GM18499 (cell line): Measurements from ENCODE around the gene SGIP1.
"Not testable (repeated sequence)": the region's sequence is repeated elsewhere in the genome, so short reads cannot be mapped to it uniquely, and the experiment has no call there.

Experiments
- ATAC-seq: cut with Tn5 transposase; IDR thresholded peaks from one replicate; pipeline ENCODE4 v1.9.1; 2021; ENCODE audit warnings: moderate number of reproducible peaks; ENCODE audit not compliant: insufficient read depth, unreplicated experiment

The SGIP1 gene

DNA sequence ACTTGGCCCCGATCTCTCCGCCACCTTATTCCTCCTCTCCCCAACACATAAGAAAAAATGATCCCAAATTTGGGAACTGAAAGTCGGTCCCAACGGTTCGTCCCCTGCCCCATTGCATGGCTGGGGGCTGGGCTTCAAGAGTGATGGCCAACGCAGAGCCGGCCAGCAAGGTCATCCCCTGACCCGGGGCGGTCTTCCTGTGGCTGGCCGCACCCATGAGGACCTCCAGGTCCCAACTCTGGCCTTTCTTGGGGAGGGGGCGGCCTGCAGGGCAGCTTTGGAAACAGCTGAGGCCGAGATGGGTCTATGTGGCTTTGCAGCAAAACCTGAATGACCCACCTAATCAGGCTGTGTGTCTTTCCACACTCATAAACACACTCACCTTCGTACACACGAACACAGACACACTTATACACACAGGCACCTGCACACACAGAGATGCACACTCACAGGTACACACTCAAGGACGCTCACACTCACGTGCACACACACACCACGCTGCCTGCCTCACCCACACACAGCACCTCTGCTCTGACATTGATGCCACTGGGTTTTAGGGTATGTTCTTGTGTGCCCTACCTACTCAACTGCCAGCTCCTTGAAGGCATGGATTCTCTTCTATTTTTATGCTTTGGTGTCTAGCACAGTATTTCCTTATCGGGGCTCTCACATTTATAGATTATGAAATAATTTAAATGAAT is 218.9 kb downstream of the SGIP1 start:
- ATAC-seq = no peak

DNA sequence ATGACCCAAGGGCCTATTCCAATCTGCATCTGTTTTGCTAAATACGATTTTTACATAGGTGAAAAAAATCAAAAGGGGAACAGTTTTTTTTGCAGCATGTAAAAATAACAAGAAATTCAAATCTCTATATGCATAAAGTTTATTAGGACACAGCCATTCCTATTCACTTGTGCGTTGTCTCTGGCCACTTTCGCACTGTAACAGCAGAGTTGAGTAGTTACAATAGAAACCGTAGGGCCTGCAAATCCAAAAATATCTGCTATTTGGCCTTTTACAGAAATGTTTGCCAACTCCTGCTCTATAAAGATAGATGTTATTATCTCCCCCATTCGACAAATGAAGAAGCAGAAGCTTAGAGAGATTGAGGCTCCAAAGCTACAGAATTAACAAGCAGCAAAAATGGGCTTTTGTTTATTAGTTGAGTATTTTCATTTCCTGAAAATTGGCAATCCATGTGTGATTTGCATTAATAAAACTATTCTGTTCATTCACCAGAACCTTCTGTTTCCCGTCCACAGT is 223.8 kb downstream of the SGIP1 start:
- ATAC-seq = no peak

DNA sequence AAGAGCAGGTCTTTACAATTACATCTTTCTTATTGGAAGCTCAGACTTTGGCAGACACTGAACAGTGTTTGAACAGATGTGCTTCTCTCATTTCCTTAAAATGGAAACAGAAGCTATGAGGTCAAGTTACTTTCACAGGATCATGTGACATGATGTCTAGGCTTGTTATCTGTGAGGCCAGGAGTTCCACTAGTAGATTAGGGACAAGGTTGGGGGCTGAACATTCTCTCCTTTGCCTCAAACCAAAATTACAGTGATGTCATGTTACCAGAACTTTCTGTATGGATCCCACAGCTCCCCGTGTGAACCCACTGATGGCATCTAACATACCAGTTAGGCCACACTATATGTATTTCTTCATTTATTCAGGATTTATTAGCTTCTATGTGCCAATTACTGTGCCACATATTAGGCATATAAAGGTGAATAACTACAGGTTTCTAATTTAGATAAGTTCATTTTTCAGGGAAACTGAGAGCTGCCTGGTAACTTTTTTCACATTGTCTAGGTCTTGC is 224.3 kb downstream of the SGIP1 start:
- peak; percentile 99 for ATAC-seq

DNA sequence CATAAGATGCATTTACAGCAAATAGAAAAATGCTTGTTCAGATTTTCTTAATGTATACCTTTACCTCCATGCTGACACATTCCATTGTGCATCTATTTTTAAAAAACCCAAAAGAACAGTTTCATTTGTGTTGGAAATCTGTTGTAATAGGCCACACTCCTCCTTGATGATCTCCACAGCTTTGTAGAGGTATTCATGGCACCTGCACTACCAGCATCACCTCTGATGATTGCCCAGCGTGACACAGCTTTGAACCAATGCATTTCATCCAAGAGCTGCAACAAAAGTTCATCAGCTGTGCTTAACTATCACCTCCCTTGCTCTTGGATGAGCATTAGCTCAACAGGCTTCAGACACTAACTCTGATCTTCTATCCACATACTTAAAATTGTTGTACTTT is 226.6 kb downstream of the SGIP1 start:
- ATAC-seq = no peak

DNA sequence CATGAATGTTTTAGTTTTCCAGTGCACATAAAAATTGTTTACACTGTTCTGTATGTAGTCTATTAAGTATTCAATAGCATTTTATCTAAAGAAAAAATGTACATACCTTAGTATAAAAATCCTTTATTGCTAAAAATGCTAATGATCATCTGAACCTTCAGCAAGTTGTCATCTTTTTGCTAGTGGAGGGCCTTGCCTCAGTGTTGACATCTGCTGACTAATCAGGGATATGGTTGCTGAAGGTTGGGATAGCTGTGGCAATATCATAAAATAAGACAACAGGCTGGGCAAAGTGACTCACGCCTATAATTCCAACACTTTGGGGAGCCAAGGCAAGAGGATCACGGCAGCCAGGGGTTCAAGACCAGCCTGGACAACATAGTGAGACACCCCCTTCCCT is 227.3 kb downstream of the SGIP1 start:
- no peak for ATAC-seq

DNA sequence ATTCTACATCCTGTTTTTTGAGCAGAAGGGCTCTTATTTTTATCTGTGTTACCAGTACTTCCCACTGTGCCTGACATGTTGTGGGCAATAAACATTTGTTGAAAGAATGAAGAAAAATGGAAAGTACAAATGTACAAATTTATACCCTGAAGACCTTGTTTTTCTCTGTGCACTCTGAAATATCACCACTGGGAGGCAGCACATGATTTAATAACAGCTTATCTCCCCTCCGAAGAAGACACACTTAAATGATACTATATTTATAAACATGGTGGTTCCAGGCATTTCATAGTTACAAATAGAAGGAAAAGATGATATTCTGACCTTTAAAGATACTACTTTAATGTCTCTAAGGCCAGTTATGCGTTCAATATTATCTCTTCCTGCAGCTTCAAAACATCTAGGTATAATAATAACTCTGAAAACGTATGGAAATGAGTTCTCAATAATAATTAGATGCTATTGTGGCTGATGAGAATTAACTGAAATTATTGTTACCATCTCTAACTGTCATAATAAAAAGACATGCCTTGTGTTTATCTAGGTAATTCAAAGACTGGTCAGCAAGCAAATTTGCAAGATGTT is 231.1 kb downstream of the SGIP1 start:
- no peak for ATAC-seq

DNA sequence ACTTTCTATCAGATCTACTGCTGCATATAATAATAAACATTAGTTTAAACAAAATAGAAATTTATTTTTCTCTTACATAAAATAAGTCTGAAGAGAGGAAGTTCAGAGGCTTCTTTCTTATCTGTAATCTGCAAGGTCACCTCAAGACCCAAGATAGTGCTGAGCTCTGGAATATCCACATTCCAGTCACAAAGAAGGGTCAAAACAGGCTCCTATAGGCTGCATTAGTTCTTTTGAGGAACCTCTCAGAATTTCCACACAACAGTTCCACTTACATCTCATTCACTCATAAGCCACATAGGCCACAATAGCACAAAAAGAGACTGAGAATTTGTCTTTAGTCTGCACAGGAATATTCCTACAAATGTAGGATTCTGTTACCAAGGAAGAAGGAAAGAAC is 233.7 kb downstream of the SGIP1 start:
- no peak for ATAC-seq

DNA sequence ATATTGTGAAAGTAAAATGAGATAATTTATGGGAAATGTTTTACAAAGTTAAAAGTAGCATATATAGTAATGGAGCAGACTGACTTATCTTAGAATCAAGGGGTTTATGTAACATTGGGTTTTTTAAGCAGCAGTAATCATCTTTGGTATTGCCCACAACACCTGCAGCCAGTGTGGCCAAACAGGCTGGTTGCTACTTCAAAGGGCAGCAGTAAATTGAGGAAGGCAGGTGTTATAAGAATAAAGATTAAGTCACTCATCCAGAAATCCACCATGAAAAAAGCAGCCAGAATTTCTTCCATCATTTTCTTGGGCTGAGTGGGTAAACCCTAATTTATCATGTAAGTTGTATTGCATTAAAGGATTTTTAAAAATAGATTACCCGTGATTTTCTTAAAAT is 235.0 kb downstream of the SGIP1 start:
- no peak for ATAC-seq

DNA sequence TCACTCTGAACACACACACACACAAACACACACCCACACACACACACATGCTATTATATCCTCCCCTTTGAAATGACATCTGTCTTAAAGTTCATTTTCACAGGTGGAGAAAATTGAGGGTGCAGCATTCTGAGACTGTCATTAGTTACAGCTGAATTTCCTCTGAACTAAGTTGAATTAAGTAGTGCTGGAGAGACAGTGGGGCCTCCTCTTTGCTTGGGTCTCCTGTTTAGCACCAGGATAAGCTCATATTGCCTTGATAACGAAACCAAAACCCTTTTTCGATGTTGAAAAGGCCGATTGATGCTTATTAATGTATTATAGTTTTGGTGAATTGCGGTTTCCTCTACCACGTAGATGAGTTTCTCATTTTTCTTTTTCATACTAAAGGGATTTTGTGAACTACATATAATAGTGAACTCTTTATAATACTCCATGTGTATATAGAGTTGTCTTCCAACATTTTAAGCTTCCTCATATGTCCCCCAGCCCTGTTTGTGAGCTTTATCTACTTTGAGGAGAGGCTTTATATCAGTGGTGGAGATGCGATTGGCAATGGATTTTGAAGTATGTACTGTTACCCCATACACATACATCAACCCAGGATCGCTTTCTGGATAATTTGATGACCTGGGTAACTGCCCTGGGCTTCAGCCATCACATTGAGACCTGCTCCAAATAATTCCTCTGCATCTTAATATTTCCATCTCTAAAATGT is 235.7 kb downstream of the SGIP1 start:
- ATAC-seq = no peak

DNA sequence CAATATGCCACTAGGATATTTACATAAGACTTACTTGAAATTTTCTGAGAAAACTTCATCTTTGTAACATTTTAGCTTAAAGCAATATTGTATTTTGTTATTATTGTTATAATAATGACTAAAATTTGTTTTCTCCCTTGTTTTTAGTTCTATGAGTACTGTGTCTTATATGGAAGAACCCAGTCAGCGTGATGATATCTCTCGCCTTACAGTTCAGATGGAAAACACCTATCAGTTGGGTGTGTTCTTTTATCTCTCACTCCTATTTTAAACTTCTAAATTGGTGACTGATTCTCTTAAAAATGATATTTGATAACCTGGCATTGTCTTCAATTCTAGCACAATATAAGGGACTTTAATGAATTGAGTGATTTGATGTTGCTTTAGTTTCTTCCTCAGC is 236.3 kb downstream of the SGIP1 start:
- ATAC-seq = no peak

DNA sequence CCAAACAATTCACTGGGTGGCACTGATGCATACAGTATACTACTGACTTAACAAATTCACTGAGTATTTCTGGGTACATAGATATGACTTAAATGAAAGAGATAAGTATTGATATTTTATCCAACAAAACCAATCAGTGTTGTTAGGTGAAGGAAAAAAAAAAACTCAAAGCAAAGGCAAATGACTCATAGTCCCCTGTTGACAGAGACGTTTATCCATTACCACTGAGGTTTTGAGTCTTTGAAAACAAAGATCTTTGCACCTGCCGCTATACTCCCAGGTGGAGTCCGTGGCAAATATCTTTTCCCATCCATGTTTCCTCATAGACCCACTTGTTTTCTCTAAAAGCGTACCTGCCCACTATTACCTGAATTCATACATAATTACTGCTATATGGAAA is 236.7 kb downstream of the SGIP1 start:
- no peak for ATAC-seq

DNA sequence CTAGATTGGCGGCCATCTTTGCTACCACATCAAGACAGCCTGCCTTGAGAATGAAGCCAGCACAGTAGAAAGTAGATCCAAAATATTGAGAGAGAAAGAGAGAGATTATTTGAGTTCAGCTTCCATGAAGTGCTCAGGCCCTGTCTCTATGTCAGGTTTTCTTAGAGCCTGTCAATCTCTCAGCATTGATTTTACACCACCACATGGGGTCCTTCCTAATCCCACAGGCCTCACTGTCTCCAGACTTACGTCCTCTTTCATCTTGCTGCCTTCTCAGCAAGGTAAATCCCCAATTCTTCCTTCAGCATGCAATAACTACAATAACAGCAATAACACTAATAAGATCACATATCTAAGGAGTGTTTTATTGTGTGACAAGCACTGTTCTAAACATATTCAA is 239.3 kb downstream of the SGIP1 start:
- ATAC-seq = no peak

DNA sequence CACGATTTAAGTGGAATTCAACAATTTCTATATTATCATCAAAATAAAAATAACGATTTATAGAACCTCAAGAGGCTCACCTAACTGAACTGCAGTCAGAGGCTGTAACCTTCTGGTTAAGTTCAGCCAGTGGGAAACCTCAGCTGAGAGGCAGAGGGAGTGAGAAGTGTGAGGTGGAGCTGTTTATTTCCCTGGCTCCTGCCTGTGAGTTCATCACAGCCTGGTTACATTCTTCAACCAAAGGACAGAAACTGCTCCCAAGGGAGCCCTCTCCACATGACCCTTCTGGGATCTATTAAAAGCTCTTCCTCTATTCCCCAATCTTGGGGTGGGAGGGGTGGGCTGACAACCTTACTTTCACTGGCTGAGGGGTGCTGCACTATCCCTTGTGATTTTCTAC is 240.5 kb downstream of the SGIP1 start:
- no peak for ATAC-seq

DNA sequence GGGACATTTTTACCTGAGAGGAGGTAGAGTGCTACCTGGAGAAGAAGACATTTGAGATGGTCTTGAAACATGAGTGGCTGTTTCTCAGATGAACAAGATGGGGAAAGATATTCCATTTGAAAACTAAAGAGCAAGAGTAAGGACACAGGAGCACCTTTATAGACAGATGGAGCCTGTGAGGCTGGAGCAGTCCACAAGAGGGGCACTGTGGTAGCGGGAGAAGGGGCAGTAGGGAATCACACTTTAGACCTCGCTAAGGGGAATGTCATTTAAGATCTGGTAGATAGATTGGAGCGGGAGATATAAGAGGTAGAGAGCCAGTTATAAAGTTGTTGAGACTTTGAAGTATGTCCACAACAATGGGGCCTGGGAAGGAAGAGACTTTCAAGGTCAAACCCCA is 241.7 kb downstream of the SGIP1 start:
- no peak for ATAC-seq

DNA sequence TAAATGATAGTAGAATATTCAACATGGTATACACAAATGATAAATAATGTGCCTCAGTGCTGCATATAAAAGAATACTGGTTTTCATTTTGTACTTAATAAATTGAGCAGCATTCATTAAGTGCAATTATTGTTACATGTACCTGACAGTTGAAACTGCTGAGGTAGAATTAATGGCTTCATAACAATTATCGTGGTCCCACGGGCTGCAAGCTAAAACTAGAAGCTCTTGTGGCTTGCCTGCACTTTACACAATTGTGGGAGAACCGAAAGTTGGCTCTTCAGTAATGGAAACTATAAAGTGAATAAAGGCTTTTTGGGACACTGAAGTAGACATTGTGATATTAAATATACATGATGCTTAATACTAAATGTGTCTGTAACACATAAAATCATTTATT is 243.9 kb downstream of the SGIP1 start:
- no peak for ATAC-seq

DNA sequence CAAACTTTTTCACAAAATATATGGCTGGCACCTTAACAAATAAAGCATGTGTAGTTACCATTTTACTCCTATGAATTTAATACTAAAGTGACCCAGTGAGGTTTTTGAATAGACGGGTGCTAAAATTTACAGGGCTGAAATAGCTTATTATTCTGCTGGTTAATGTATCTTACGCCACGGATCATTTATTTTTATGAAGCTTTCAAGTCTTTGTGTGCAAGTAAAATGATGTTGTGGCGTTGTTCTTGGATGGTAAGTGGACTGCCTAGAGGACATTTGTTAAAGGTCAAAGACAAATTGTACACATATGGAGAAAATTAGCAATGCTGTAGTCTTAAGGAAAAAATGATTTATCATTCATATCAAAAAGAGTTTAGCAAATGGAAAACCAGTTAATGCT is 244.3 kb downstream of the SGIP1 start:
- no peak for ATAC-seq

DNA sequence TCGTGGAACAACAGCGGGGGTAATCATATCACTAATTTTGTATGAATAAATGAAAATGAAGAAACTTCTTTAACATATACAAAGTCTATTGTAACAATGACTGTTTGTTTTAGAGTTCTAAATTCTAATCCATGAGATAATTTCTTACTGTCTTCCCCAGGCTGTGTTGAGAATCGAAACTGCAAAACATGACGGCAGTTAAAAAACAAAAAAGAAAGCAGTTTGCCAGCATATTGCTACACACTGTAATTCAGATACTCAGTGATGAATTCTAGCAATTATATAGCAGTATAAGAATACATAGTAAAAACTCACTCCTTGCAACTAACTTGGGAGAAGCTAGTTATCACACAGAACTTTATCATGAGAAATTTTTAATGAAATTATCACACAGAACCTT is 245.0 kb downstream of the SGIP1 start:
- no peak for ATAC-seq

DNA sequence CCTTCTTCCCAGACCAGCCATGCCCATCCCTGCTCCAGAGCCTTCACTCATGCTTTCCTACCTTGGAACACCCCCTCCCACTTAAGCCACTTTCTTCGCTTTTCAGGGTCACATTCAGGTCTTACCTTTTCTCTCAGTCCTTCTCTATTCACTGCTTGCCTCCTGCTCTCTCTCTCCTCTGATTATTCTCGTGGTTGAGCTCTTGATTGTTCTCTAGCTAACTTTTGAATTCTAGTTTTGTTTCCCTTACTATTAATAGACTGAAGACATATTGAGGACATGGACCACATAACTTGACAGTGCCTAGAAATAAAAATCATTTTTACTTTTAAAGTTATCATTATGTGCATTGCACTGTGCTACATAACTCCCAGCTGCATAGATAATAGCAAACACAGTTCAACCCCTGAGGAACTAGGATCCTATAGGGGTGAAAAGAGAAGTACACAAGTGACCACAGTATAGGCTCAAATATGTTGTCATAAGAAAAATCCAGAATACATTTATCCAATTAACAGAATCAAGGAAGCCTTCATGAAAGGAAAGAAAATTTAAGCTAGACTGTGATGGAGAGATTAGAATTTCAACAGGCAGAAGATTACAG is 245.6 kb downstream of the SGIP1 start:
- no peak for ATAC-seq

DNA sequence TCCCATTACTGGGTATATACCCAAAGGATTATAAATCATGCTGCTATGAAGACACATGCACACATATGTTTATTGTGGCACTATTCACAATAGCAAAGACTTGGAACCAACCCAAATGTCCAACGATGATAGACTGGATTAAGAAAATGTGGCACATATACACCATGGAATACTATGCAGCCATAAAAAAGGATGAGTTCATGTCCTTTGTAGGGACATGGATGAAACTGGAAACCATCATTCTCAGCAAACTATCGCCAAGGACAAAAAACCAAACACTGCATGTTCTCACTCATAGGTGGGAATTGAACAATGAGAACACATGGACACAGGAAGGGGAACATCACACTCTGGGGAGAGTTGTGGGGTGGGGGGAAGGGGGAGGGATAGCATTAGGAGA is 251.8 kb downstream of the SGIP1 start:
- ATAC-seq = not testable (repeated sequence)

DNA sequence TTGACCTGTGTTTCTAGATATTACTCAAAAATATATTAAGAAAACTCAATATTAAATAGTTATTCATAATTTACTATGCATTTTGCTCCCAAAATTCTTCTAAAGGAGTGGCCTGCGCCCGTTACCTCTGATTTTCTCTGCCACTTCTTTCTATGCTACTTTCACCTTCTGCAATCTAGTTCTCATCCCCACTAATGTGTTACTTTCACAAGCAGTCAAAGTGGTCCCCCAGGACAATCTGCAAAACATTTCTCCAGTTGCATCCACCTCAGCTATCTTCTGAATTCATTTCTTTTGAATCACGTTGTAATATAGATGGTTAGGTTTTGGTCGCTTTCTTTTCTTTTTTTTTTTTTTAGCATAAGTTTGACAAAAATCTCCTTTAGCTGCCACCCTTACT is 253.7 kb downstream of the SGIP1 start:
- ATAC-seq = no peak
